Spinal cord (tissue), 10 donors: Measurements from ENCODE around the gene RASAL3. TPM values are rescaled to one million over a fixed set of nuclear protein-coding genes. Genes with fewer than 3 reads are reported as not detected.
"Not testable (repeated sequence)": the region's sequence is repeated elsewhere in the genome, so short reads cannot be mapped to it uniquely, and the experiment has no call there.

ENCODE experiments used
- DNase-seq, 6 donors: peaks; one replicate each; pipeline versions ENCODE4 v3.0.0 to v3.0.0-alpha.2; 2013 to 2015; ENCODE audit warnings: low spot score in 6 of 6, low read depth in 4 of 6
- H3K27ac ChIP-seq: one replicate; pipeline ENCODE4 v1.5.1; 2013; ENCODE audit warnings: low read depth, low read length, control low read depth
- H3K27me3 ChIP-seq: one replicate; pipeline ENCODE4 v1.6.1; 2013; ENCODE audit warnings: low read length; ENCODE audit not compliant: control insufficient read depth, insufficient read depth
- H3K36me3 ChIP-seq: one replicate; pipeline ENCODE4 v1.6.1; 2013; ENCODE audit warnings: low read length; ENCODE audit not compliant: control insufficient read depth, insufficient read depth
- H3K4me1 ChIP-seq: one replicate; pipeline ENCODE4 v1.6.1; 2013; ENCODE audit warnings: low read length; ENCODE audit not compliant: control insufficient read depth, insufficient read depth
- H3K4me3 ChIP-seq: one replicate; pipeline ENCODE4 v1.5.1; 2013; ENCODE audit warnings: low read depth, low read length, control low read depth
- H3K9me3 ChIP-seq: one replicate; pipeline ENCODE4 v1.6.1; 2013; ENCODE audit warnings: low read length; ENCODE audit not compliant: control insufficient read depth, insufficient read depth
- whole genome bisulfite sequencing: methylation state at CpG from one replicate; pipeline ENCODE4 v1.1.5; 2013; ENCODE audit warnings: missing lambda C conversion rate; ENCODE audit not compliant: insufficient coverage; 5-methylcytosine and 5-hydroxymethylcytosine counted together
- polyA plus RNA-seq, 2 donors: library from polyadenylated mRNA; unstranded; fragments of 120-200 nt; gene quantifications; one replicate each; pipeline ENCODE4 v1.2.1, GENCODE V29; 2013; ENCODE audit not compliant: insufficient read length in 2 of 2
- total RNA-seq, 2 donors: library from RNA; depleted of rRNA in 1 of 2; stranded (reverse); fragments of 120-200 nt in 1 of 2; fragments of >200 nt in 1 of 2; gene quantifications; one replicate each; pipeline versions ENCODE4 v1.2.3 to v1.2.4, GENCODE V29; 2013 to 2014
- donor health status: healthy.

RASAL3 gene
- total and polyA plus RNA-seq, 4 donors = 1.9 to 4.2 (median 2.8) TPM

DNA sequence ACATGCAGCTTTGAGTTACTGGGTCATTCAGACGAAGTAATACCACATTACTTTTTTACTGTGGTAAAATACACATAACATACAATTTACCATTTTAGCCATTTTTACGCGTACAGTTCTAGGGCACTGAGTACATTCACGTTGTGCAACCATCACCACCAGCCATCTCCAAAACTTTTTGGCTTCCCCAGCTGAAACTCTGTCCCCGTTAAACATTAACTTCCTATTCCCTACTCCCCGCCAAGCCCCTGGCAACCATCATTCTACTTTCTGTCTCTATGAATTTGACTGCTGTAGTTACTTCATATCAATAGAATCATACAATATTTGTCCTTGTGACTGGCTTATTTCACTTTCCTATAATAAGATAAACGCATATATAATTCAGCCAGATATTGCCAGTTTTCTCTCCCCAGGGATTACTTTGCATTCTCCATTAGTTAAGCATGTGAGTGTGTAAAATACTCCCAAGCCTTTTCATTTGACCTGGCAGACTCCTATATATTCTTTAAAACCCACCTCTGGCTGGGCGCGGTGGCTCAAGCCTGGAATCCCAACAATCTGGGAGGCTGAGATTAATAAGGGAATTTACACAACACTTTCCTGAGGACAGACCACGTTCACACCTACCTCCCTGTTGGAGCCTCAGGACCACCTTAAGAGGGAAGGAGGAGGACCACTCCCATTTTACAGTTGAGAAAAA lies 34.0 kb upstream of the RASAL3 start:
- H3K27ac ChIP-seq = no peak overlapping the region
- no peak for DNase-seq

DNA sequence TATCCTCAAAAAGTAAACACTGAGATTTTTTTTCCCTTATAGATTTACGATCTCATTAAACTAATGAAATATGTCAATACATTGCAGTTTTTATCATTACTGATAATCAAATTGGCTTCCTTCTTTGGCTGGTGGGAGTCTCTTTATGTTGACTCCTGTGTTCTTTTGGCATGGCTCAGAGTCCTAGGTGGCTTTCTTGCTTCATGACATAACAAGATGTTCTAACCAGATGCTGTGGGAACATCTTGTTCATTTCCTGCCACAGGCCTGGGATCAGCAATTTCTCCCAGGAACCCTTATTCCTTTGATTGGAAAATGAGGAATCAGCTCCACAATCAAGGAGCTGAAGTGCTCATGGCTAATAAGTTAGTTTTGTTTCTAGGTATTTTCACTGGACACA lies 30.8 kb upstream of the RASAL3 start:
- WGBS = no CpG with 5 or more reads among the region's 1 CpG
- peaks cover 5% of the 10 kb centered on the region for H3K27me3 ChIP-seq
- peak in 1 of 6 donors; percentile 4 for DNase-seq
- H3K4me1 ChIP-seq = no peaks in the 10 kb centered on the region
- no peaks in the 10 kb centered on the region for H3K9me3 ChIP-seq
- H3K36me3 ChIP-seq = no peaks in the 10 kb centered on the region
- no peak overlapping the region for H3K4me3 ChIP-seq
- no peak overlapping the region for H3K27ac ChIP-seq

More for the DNA sequence above, 34.0 kb upstream of the RASAL3 start:
- no peaks in the 10 kb centered on the region for H3K4me1 ChIP-seq
- peaks cover 5% of the 10 kb centered on the region for H3K27me3 ChIP-seq
- 77% methylated on average over 4 of the region's 10 CpGs for WGBS
- no peaks in the 10 kb centered on the region for H3K36me3 ChIP-seq
- H3K9me3 ChIP-seq = no peaks in the 10 kb centered on the region
- H3K4me3 ChIP-seq = no peak overlapping the region

GRCh38 chr19:15488489-15489226 lies 24.3 kb upstream of the RASAL3 start:
- H3K4me3 ChIP-seq = no peak overlapping the region
- 73% methylated on average over 7 of the region's 13 CpGs for WGBS
- H3K4me1 ChIP-seq = no peaks in the 10 kb centered on the region
- no peak overlapping the region for H3K27ac ChIP-seq
- H3K9me3 ChIP-seq = peaks cover 1% of the 10 kb centered on the region
- DNase-seq = no peak
- no peaks in the 10 kb centered on the region for H3K36me3 ChIP-seq
- H3K27me3 ChIP-seq = no peaks in the 10 kb centered on the region

DNA sequence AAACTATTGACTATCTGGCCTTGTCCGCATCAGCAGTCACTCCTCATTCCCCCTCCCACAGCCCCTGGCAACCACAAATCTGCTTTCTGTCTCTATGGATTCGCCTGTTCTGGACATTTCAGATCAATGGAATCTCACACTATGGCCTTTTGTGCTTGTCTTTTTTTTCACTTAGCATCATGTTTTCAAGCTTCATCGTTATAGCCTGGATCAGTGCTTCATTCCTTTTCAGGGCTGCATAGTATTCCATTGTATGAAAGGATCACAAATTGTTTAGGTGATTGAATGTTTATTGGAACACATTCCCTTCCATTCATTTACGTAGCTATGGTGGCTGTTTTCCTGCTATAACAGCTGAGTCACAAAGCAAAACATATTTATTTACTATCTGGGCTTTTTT lies 22.7 kb upstream of the RASAL3 start:
- no peaks in the 10 kb centered on the region for H3K27me3 ChIP-seq
- no peak overlapping the region for H3K27ac ChIP-seq
- DNase-seq = no peak
- H3K4me3 ChIP-seq = no peak overlapping the region
- no peaks in the 10 kb centered on the region for H3K36me3 ChIP-seq
- 46% methylated on average over 2 of the region's 4 CpGs for WGBS
- H3K9me3 ChIP-seq = peaks cover 1% of the 10 kb centered on the region
- H3K4me1 ChIP-seq = no peaks in the 10 kb centered on the region

GRCh38 chr19:15485768-15486167 lies 21.4 kb upstream of the RASAL3 start:
- not testable (repeated sequence) for H3K36me3 ChIP-seq, DNase-seq, H3K4me1 ChIP-seq, H3K27ac ChIP-seq, H3K4me3 ChIP-seq, H3K9me3 ChIP-seq, H3K27me3 ChIP-seq
- 86% methylated on average over 5 of the region's 5 CpGs for WGBS

DNA sequence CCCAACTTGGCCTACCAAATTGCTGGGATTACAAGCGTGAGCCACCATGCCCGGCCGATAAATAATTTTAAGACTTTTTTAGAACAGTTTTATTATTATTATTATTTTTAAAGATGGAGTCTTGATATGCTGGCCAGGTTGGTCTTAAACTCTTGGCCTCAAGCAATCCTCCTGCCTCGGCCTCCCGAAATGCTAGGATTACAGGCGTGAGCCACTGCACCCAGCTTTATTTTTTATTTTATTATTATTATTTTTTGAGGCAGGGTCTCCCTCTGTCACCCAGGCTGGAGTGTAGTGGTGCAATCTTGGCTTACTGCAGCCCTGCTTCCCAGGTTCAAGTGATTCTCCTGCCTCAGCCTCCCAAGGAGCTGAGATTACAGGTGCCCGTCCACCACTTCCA lies 16.7 kb upstream of the RASAL3 start:
- not testable (repeated sequence) for H3K9me3 ChIP-seq, H3K27ac ChIP-seq, H3K27me3 ChIP-seq, H3K36me3 ChIP-seq, DNase-seq, H3K4me1 ChIP-seq, H3K4me3 ChIP-seq
- WGBS = 100% methylated on average over 1 of the region's 7 CpGs

- Histone ChIP-seq H3K4me3 (no peak within 1 kb of the TSS), H3K4me1 (peaks cover 4% of the 10 kb centered on the region), H3K36me3 (no peaks in the 10 kb centered on the region), H3K27ac (no peak within 1 kb of the TSS), H3K9me3 (no peaks in the 10 kb centered on the region), H3K27me3 (no peaks in the 10 kb centered on the region)
- peak in 1 of 6 donors; percentile 5 for DNase-seq
- 64% methylated on average over 12 of the region's 16 CpGs for WGBS
Measured at GRCh38 chr19:15479391-15480345, 15.3 kb upstream of the RASAL3 start, which contains the start of gene PGLYRP2. Gene PGLYRP2 (minus strand): TSS chr19:15479501. CDS start chr19:15479371, 130 bp downstream.

GRCh38 chr19:15476325-15476724 lies 12.0 kb upstream of the RASAL3 start:
- no peak overlapping the region for H3K27ac ChIP-seq
- DNase-seq = no peak
- 66% methylated on average over 5 of the region's 5 CpGs for WGBS
- H3K4me3 ChIP-seq = no peak overlapping the region
- no peaks in the 10 kb centered on the region for H3K9me3 ChIP-seq
- H3K36me3 ChIP-seq = no peaks in the 10 kb centered on the region
- H3K4me1 ChIP-seq = peaks cover 4% of the 10 kb centered on the region
- H3K27me3 ChIP-seq = peaks cover 7% of the 10 kb centered on the region

DNA sequence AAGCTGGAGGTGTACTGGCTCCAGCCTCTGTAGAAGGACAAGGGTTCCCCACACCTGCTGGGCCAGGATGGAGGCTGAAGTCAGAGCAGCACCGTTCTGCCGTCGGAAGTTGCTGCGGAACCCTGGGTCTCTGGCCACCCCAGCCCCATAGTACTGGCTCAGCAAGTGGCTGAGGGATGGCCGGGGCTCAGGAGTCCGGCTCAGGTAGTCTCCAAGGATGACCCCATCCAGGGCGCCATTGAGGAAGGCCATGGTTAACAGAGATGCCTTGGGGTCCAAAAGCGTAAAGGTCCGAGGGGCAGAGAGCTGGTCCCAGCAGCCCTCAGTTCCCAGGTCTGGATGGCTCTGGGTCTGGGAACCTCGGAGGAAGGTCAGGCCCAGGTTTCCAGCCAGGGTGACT lies 11.3 kb upstream of the RASAL3 start:
- no peak overlapping the region for H3K4me3 ChIP-seq
- no peak for DNase-seq
- no peak overlapping the region for H3K27ac ChIP-seq
- H3K36me3 ChIP-seq = no peaks in the 10 kb centered on the region
- peaks cover 4% of the 10 kb centered on the region for H3K4me1 ChIP-seq
- WGBS = 92% methylated on average over 10 of the region's 10 CpGs
- no peaks in the 10 kb centered on the region for H3K9me3 ChIP-seq
- peaks cover 8% of the 10 kb centered on the region for H3K27me3 ChIP-seq
